GM13977 (cell line): Measurements from ENCODE around the gene TRAM2.

Experiments
- DNase-seq: peaks from one replicate; pipeline ENCODE4 v3.0.0; 2012; ENCODE audit warnings: low spot score
- in situ Hi-C: fragments of 300-500 bp; cut with MboI; formaldehyde crosslinking; loops from one replicate; pipeline ENCODE4 v1.12.0; 2022; ENCODE audit warnings: low sequenced_read_pairs, low pct_unique_long_range_greater_than_20kb, mixed read lengths, inconsistent platforms; ENCODE audit not compliant: unreplicated experiment
- TF ChIP-seq, protein P1 (sequence below): IDR thresholded peaks from 2 replicates; pipeline ENCODE4 v1.5.1; 2012; ENCODE audit warnings: mild to moderate bottlenecking, control low read depth; ENCODE audit not compliant: insufficient read depth; ENCODE audit errors: extremely low read depth, missing control alignments

TRAM2 gene

DNA sequence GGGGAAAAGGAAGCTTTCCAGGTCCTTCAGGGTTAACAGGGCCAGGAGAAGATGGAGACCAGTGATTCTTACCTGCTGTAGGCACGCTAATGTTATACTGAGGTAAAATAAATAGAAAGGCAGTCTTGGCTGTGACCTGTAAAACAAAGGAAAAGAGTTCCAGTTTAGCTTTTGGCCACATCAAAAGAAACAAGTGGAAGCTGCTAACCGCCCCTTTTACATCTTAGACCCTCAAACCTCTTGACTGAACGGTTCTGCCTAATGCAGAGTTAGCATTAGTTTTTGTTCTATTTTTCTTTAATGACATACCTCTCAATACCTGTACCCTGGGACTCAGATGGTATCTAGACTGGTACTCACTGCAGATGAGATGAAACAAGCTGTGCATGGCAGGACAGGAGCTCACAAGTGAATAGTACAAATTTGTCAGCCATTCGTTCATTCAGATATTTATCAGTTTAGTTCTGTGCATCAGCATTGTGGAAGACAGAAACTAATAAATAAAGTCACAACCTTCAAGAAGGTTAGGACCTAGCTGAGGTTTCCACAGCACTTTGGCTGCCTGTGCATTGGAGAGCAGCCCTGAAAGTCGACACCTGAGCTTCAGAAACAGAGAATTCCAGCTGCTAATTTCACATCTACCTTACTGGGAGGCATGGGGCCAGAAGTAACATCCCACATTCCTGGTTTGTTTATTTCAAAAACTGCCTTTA lies 41.0 kb downstream of the TRAM2 start:
- no peak for DNase-seq
- in situ Hi-C loops, result no loop called here
- TF ChIP-seq, protein P1, sequence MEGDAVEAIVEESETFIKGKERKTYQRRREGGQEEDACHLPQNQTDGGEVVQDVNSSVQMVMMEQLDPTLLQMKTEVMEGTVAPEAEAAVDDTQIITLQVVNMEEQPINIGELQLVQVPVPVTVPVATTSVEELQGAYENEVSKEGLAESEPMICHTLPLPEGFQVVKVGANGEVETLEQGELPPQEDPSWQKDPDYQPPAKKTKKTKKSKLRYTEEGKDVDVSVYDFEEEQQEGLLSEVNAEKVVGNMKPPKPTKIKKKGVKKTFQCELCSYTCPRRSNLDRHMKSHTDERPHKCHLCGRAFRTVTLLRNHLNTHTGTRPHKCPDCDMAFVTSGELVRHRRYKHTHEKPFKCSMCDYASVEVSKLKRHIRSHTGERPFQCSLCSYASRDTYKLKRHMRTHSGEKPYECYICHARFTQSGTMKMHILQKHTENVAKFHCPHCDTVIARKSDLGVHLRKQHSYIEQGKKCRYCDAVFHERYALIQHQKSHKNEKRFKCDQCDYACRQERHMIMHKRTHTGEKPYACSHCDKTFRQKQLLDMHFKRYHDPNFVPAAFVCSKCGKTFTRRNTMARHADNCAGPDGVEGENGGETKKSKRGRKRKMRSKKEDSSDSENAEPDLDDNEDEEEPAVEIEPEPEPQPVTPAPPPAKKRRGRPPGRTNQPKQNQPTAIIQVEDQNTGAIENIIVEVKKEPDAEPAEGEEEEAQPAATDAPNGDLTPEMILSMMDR, result no peak

DNA sequence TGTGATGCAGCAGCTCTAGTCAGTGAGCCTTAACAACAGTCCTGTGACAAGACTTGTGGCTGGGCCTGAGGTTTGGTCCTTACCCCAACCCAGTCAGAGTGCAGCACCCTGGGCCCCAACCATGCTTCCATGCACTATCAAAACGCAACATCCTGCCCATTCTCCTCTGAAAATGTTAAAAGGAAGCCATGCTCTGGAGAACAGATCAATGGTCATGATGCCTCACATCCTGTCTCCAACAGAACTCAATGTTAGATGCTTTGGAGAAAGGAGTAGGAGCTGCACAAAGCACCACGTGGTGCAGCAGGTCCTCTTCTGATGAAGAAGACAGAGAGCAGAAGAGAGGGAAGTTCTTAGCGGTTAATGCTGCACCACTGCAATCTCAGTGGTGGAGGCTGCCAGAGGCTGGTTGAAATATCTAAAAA lies 41.9 kb downstream of the TRAM2 start:
- TF ChIP-seq, protein P1, result no peak
- in situ Hi-C loops, result no loop called here
- no peak for DNase-seq

DNA sequence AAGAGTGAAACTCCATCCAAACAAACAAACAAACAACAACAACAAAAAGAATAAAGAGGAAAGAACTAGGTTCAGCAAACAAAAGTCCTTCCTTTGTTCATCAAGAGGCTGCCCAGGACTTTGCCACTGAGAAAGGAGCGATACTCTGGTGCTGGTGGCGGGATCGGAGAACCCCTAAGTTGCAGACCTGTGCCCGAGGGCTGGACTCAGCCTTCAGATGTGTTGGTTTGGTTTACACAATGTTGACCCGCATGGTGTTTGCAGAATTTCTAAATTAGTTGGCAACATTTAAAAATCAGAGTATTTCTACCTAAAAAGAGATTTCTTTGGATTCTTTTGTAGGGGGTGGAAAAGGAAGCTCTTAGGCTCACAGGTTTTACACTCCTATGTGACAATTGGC lies 42.5 kb downstream of the TRAM2 start:
- TF ChIP-seq, protein P1, result no peak
- no peak for DNase-seq
- in situ Hi-C loops, result no loop called here

DNA sequence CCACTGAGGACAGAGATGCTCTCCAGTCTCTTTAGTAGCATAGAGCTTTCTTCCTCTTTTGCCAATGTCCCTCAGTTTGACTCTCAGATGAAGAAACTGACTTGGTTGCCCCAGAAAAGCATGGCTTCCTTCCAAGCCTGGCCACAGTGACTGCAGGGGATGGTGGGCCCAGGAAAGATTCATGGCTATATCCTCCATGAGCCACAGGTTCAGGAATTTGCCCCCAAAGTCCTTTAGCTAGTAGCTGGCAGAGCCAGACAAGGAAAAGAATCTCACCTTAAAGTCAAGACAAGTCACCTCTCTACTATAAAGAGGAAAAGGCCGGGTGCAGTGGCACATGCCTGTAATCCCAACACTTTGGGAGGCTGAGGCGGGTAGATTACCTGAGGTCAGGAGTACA lies 43.4 kb downstream of the TRAM2 start:
- no peak for DNase-seq
- TF ChIP-seq, protein P1, result no peak
- in situ Hi-C loops, result no loop called here

DNA sequence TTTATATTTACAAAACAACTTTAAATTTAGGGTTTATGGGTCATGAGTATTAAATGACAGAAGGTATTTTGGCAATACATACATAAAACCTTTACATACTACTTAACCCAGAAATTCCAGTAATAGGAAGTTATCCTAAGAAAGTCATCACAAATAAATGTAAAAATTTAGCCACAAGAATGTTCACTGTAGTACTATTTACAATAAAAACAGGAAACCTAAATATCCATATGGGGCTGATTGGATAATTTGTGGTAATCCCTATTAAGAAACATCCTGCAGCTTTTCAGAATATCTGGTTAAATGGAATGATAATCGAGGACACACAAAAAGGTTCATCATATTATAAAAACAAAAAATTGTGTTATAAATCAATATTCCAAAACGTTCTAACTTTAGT lies 44.4 kb downstream of the TRAM2 start:
- in situ Hi-C loops, result no loop called here
- DNase-seq, result no peak
- TF ChIP-seq, protein P1, result no peak

DNA sequence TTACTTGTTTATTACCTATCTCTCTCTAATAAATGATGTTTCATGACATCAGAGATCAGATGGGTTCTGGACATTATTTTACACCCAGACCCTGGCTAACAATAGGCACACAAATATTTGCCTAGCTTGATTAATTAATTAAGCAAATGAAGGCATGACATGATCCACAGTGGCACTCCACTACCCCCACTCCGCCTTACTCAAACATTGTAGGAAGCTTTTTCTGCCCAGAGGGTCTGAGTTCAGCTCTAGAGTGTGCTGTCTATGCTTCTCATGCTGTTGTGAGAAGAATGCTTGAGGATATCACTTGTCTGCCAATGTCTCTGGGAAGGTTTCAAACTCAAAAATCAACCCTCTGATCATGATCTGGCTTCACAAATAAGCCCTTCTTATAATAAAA lies 45.0 kb downstream of the TRAM2 start:
- DNase-seq, result no peak
- TF ChIP-seq, protein P1, result no peak
- in situ Hi-C loops, result no loop called here
